ENCODE measurements around the gene CST6.
A peak's percentile ranks its signal among the peaks of the same experiment; 100 is the strongest.

CST6 gene

DNA sequence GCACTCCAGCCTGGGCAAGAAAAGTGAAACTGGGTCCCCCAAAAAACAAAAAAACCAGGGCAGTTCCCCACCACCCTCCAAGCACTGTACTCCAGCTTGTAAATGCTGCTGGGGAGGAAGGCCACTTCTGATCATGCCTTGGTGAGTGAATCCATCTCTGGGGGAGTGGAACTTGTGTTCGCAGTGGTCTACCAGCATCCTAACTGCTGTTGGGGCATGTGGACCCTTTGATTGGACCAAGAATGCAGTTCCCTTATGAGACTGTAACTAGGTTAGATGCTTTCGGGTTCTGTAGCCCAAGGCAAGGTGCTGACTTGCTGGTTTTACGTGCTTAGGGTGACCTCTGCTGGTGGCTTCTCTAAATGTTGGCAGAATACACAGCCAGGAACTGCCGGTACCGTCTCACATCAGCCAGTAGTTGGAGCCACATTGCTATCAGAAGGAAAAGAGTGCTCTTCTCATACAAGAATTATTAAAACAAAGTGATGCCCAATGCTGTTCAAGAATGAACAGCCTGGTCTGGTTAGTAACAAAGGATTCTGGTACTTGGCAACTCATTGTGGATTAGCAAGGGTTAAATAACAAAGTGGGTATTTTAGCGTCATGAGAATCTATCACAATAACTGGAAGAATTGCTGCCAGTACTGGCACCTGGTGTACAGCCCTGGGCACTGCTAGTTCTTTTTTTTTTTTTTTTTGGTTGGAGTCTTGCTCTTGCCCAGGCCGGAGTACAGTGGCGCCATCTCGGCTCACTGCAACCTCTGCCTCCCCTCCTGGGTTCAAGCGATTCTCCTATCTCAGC is 22.8 kb upstream of the CST6 start:
- H3K4me3 ChIP-seq = no peak overlapping the region
- H3K27ac ChIP-seq = peak overlapping the region in 1 of 2 donors; percentile 42
- peak; percentile 90 for DNase-seq (ENCODE audit: low spot score)
- TF ChIP-seq, protein P1, sequence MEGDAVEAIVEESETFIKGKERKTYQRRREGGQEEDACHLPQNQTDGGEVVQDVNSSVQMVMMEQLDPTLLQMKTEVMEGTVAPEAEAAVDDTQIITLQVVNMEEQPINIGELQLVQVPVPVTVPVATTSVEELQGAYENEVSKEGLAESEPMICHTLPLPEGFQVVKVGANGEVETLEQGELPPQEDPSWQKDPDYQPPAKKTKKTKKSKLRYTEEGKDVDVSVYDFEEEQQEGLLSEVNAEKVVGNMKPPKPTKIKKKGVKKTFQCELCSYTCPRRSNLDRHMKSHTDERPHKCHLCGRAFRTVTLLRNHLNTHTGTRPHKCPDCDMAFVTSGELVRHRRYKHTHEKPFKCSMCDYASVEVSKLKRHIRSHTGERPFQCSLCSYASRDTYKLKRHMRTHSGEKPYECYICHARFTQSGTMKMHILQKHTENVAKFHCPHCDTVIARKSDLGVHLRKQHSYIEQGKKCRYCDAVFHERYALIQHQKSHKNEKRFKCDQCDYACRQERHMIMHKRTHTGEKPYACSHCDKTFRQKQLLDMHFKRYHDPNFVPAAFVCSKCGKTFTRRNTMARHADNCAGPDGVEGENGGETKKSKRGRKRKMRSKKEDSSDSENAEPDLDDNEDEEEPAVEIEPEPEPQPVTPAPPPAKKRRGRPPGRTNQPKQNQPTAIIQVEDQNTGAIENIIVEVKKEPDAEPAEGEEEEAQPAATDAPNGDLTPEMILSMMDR (IDR thresholded peaks at IDR 0.05) = peak; percentile 89

DNA sequence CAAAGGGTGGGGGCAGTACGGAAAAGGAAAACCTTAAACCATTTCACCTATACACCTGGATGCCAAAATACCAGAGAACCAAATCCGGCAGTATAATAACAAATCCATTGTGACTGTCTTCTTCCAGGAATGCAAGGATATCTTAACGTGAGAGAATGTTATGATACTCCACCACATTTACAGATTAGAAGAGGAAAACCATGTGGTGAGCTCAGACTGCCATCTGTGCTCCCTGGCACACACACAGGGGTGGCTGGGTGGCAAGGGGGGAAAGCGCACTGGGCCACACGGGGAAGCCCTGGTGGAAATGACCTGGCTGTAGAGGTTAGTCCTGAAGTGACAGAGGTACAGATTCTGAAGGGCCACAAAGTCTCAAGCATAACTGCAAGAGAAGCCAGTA is 19.8 kb upstream of the CST6 start:
- Histone ChIP-seq H3K4me3 (no peak overlapping the region), H3K27ac (no peak overlapping the region)
- no peak for DNase-seq (ENCODE audit: low spot score)
- TF ChIP-seq, protein P1 (IDR thresholded peaks at IDR 0.05) = no peak

DNA sequence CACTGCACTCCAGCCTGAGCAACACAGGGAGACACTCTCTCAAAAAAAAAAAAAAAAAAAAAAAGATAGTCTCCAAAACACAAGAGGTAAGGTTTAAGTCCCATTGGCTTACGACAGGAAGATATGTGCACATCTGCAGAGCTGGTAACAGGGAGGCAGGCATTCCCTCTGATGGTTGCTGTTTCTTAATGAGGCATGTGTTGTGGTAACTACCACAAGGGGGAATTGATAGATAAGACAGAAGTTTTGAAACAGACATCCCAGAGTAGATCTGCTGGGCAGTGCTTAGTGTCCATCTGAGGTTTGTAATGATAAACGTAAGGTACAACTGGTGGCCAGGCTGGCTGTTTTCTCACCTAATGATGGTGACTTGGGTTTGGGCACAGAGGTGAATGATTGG is 14.5 kb upstream of the CST6 start:
- DNase-seq (ENCODE audit: low spot score) = no peak
- no peak overlapping the region for H3K27ac ChIP-seq
- H3K4me3 ChIP-seq = no peak overlapping the region
- TF ChIP-seq, protein P1 (IDR thresholded peaks at IDR 0.05) = no peak

DNA sequence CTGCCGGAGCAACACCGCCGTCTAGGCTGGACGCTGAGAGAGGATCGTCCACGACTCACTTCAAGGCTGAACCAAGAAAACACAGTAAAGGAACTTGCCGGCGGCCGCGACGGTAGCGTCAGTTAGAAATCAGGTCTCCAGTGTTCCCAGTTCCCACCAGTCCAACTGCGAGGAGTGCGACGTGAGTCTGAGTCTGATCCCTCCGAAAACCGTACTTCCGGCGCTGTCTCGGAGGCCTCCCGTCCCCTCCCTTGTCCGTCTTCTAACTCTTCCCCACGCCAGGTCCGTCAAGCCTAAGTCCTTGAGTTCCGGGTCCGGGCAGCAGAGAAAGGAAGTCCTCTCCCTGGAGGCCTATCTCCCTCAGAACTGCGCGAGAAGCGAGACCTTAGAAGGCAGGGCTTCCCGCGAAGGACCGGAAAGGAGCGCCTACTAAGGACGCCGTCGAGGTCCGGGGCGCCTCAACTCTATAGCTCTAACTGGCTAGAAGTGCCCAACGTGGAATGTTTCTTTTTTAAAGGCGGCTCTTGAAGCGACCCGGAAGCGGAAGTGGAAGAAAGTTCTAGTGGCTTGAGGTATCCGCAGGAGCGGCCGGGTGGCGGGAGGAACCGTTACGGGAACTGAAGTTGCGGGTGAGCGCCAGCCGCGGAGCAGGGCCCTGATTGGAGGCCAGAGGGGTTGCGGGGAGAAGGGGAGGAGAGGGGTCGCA is 9.7 kb upstream of the CST6 start, which contains the start of the genes BANF1 and EIF1AD:
Gene BANF1 (plus strand): TSS at position 562 of the 706 bp plus-strand sequence. CDS start 748 bp downstream, outside the sequence.
Gene EIF1AD (minus strand): TSS at position 216 of the 706 bp plus-strand sequence. CDS start 1,768 bp downstream, outside the sequence.
- Histone ChIP-seq H3K4me3 (peak within 1 kb of the TSS; percentile 88), H3K27ac (peak within 1 kb of the TSS; percentile 85 to 94)
- peak; percentile 97 for DNase-seq (ENCODE audit: low spot score)
- TF ChIP-seq, protein P1 (IDR thresholded peaks at IDR 0.05) = no peak

DNA sequence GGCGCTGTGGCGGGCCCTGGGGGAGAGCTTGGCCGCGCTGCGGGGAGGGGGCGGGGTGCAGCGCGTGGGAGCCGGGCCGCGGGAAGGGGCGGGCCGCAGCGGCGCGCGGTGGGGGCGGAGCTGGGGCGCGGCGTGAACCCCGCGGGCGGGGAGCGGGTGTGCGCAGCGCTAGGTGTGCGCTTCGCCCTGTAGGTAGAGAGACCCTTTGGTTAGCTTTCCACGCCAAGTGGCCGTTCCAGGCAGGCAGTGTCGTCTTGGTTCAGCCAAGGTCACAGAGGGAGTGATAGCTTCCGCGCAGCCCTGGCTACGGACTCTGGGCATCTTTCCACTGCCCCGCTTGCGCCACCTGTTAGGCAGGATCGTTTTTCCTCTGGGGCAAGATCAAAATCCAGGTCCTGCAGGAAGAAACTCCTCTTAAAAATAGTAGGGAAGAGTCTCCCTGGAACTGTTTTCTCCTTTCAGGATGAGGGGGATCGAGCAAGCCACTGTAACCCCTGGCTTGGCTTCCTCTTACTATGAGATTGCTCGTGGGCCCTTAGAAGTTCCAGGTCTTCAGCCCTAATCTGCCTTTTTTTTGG is 9.1 kb upstream of the CST6 start:
- Histone ChIP-seq H3K4me3 (peak overlapping the region; percentile 88), H3K27ac (peak overlapping the region; percentile 85 to 94)
- peak; percentile 79 for DNase-seq (ENCODE audit: low spot score)
- TF ChIP-seq, protein P1 (IDR thresholded peaks at IDR 0.05) = no peak

DNA sequence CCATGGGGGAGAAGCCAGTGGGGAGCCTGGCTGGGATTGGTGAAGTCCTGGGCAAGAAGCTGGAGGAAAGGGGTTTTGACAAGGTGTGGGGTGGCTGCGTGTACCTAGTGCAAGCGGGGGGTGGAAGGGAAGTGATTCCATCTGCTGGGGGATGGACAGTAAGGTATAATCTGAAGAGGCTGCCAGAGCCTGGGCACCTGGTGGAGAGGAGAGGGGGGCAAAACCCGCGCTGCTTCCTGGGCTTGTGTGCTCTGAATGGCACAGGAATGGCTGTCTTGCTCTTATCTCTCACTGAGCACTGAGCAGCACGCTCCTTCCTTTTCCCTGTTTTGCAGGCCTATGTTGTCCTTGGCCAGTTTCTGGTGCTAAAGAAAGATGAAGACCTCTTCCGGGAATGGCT is 8.5 kb upstream of the CST6 start:
- Histone ChIP-seq H3K27ac (peak overlapping the region; percentile 85 to 94), H3K4me3 (peak overlapping the region; percentile 88)
- DNase-seq (ENCODE audit: low spot score) = no peak
- TF ChIP-seq, protein P1 (IDR thresholded peaks at IDR 0.05) = no peak

Data from coronary artery (tissue), 2 donors.